Parathyroid adenoma (tissue), 2 donors: ENCODE results near the gene APOBEC3B.

Experiments used
- H2AFZ ChIP-seq: fragments of 300-600 bp; sonication (generic); one replicate; pipeline ENCODE4 v1.7.0; 2017; ENCODE audit warnings: antibody characterized with exemption, mild to moderate bottlenecking
- H3K27ac ChIP-seq: fragments of 300-600 bp; sonication (generic); one replicate; pipeline ENCODE4 v1.7.0; 2017
- H3K27me3 ChIP-seq: fragments of 300-600 bp; sonication (generic); one replicate; pipeline ENCODE4 v1.7.0; 2017; ENCODE audit warnings: low read length; ENCODE audit not compliant: control insufficient read depth, insufficient read depth
- H3K36me3 ChIP-seq: fragments of 300-600 bp; sonication (generic); one replicate; pipeline ENCODE4 v1.7.0; 2017; ENCODE audit warnings: low read length; ENCODE audit not compliant: control insufficient read depth, insufficient read depth
- H3K4me1 ChIP-seq: fragments of 300-600 bp; sonication (generic); one replicate; pipeline ENCODE4 v1.7.0; 2017; ENCODE audit warnings: control low read depth
- H3K4me2 ChIP-seq: fragments of 300-600 bp; sonication (generic); one replicate; pipeline ENCODE4 v1.7.0; 2017; ENCODE audit warnings: low read length
- H3K4me3 ChIP-seq: fragments of 300-600 bp; sonication (generic); one replicate; pipeline ENCODE4 v1.7.0; 2017; ENCODE audit warnings: low read depth, low read length
- H3K79me2 ChIP-seq: fragments of 300-600 bp; sonication (generic); one replicate; pipeline ENCODE4 v1.7.0; 2017; ENCODE audit warnings: control low read depth
- H3K9ac ChIP-seq: fragments of 300-600 bp; sonication (generic); one replicate; pipeline ENCODE4 v1.7.0; 2017; ENCODE audit warnings: mild to moderate bottlenecking
- H3K9me3 ChIP-seq: fragments of 300-600 bp; sonication (generic); one replicate; pipeline ENCODE4 v1.7.0; 2017; ENCODE audit warnings: low read length; ENCODE audit not compliant: control insufficient read depth
- CTCF ChIP-seq: fragments of 300-600 bp; sonication (generic); IDR thresholded peaks from one replicate; pipeline ENCODE4 v1.7.0; 2017; ENCODE audit warnings: antibody characterized with exemption, mild to moderate bottlenecking
- donor health status: primary hyperparathyroidism.

APOBEC3B gene

DNA sequence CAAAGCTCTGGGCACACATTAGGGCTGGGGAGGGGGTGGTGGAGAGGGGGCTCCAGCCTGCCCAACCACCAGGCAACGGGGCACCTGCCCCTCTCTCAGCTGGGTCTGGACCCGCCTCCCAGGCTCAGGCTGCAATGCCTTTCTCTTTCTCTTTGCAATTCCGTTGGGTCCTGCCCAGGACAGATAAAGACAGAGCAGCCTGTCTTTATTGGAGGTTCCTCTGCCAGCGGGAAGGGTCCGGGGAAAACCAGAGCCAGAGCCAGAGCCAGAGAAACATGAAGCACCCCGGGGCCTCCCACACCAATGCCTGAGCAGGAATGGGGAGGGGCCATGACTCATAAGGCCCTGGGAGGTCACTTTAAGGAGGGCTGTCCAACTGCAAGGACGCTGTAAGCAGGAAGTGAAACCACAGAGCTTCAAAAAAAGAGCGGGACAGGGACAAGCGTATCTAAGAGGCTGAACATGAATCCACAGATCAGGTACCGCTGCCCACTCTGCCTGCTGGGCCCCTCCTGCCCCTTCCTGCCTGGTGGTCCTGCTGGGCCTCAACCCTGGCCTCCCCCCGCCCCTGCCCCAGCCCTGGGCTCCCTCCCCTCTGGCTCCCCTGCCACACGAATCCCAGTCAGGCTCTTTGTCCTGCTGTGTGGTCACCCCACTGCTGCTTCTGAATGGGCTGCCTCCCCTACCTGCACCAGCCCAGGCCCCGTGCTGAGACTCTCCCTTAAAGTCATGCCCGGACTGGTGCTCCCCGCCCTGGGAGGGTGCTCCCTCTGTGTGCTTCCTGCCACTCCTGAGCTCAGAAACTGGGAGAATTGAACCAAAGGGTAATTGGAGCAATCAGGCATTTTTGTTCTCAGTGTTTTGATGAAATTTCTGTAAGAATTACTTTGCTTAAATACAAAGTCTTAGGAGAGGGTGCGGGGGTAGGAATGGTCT lies at the start of gene APOBEC3B:
Gene APOBEC3B (plus strand): TSS at position 356 of the 936 bp plus-strand sequence. CDS start 107 bp downstream, at position 463.
- Histone ChIP-seq H3K36me3 (no peaks in the 10 kb centered on the region), H3K79me2 (no peaks in the 10 kb centered on the region), H2AFZ (peak within 1 kb of the TSS; percentile 79), H3K9me3 (no peaks in the 10 kb centered on the region), H3K4me1 (peaks cover 2% of the 10 kb centered on the region), H3K9ac (no peak within 1 kb of the TSS), H3K4me2 (peak within 1 kb of the TSS; percentile 82), H3K27me3 (no peaks in the 10 kb centered on the region), H3K4me3 (peak within 1 kb of the TSS; percentile 55), H3K27ac (peak within 1 kb of the TSS; percentile 19)
- no peak for TF ChIP-seq CTCF

DNA sequence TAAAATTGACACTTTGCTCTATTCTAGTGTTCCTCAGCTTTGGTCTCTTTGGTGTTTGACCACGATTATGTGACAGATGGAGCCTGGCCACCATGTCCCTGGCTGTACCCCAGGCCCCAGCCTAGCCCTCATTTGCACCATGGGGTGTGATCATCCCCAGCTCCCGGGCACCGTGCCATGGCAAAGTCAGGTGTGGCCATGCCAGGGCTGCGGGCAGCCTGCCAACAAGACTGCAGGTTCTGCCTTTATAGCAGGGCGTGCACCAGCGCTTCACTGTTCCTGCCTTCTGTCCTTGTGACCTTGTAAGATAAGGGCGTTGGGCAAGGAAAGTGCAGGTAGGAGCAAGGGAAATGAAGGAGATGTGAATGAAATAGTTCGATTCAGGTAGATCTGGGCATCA lies 47.1 kb upstream of the APOBEC3B start:
- no peaks in the 10 kb centered on the region for H3K27me3 ChIP-seq
- H3K9me3 ChIP-seq: no peaks in the 10 kb centered on the region
- H3K4me1 ChIP-seq: peaks cover 18% of the 10 kb centered on the region
- no peaks in the 10 kb centered on the region for H3K36me3 ChIP-seq
- no peak overlapping the region for H3K9ac ChIP-seq
- H3K27ac ChIP-seq: peak overlapping the region; percentile 91
- H3K4me2 ChIP-seq: peak overlapping the region; percentile 59
- peak overlapping the region; percentile 58 for H2AFZ ChIP-seq
- H3K79me2 ChIP-seq: no peaks in the 10 kb centered on the region
- TF ChIP-seq CTCF: no peak
- peak overlapping the region; percentile 42 for H3K4me3 ChIP-seq

- peak overlapping the region; percentile 59 for H3K4me2 ChIP-seq
- peak overlapping the region; percentile 42 for H3K4me3 ChIP-seq
- no peaks in the 10 kb centered on the region for H3K9me3 ChIP-seq
- H3K4me1 ChIP-seq: peaks cover 18% of the 10 kb centered on the region
- H3K79me2 ChIP-seq: no peaks in the 10 kb centered on the region
- no peak for TF ChIP-seq CTCF
- no peak overlapping the region for H3K9ac ChIP-seq
- no peaks in the 10 kb centered on the region for H3K27me3 ChIP-seq
- no peaks in the 10 kb centered on the region for H3K36me3 ChIP-seq
- H2AFZ ChIP-seq: peak overlapping the region; percentile 58
- H3K27ac ChIP-seq: peak overlapping the region; percentile 91
These were observed 46.5 kb upstream of the APOBEC3B start for GRCh38 chr22:38935616-38936015.

- Histone ChIP-seq H3K27ac (peak overlapping the region; percentile 91), H3K9me3 (no peaks in the 10 kb centered on the region), H3K4me3 (no peak overlapping the region), H3K9ac (no peak overlapping the region), H2AFZ (no peak overlapping the region), H3K27me3 (no peaks in the 10 kb centered on the region), H3K4me2 (no peak overlapping the region), H3K79me2 (no peaks in the 10 kb centered on the region), H3K4me1 (peaks cover 18% of the 10 kb centered on the region), H3K36me3 (no peaks in the 10 kb centered on the region)
- no peak for TF ChIP-seq CTCF
These were observed 45.6 kb upstream of the APOBEC3B start for GRCh38 chr22:38936562-38936961.
